CD4-positive, alpha-beta T cell (primary cell): ENCODE results near the gene GOLGA1. TPM values are rescaled to one million over a fixed set of nuclear protein-coding genes. Genes with fewer than 3 reads are reported as not detected.
A peak's percentile ranks its signal among the peaks of the same experiment; 100 is the strongest.

ENCODE experiments used
- ATAC-seq: fragments of 200-7000 bp; cut with Tn5 transposase; one replicate; pipeline ENCODE4 v1.10.0; 2022; ENCODE audit warnings: mild to moderate bottlenecking; ENCODE audit not compliant: poor library complexity
- CTCF ChIA-PET: fragments of 350-600 bp; sonication (Branson Sonifier 250); formaldehyde crosslinking; loops from one replicate; lab custom pipeline; 2021; ENCODE audit warnings: antibody characterized with exemption, inconsistent platforms; lab: Charles Lee
- POLR2A ChIA-PET: fragments of 350-600 bp; sonication (Branson Sonifier 250); formaldehyde crosslinking; loops from one replicate; lab custom pipeline; 2021; ENCODE audit warnings: antibody characterized with exemption, inconsistent platforms; lab: Charles Lee
- DNase-seq, 14 experiments: peaks; one replicate each; pipeline ENCODE4 v3.0.0-alpha.2; 2013 to 2020; ENCODE audit warnings: mixed read lengths in 2 of 14
- H3K27ac ChIP-seq, 2 donors: one replicate each; pipeline versions ENCODE4 v1.5.1 to v1.7.0; 2013; ENCODE audit warnings: low read length in 2 of 2, low read depth in 1 of 2, mild to moderate bottlenecking in 1 of 2
- H3K27me3 ChIP-seq, 2 experiments: 1 replicate in 1 of 2; 2 replicates in 1 of 2; pipeline versions ENCODE4 v1.6.1 to v1.7.0; 2013; ENCODE audit warnings: low read length in 2 of 2, control low read depth in 1 of 2, mild to moderate bottlenecking in 1 of 2, moderate library complexity in 1 of 2; ENCODE audit not compliant: insufficient read depth in 2 of 2, control insufficient read depth in 1 of 2
- H3K36me3 ChIP-seq: one replicate; pipeline ENCODE4 v1.6.1; 2013; ENCODE audit warnings: low read length, control low read depth; ENCODE audit not compliant: insufficient read depth
- H3K4me1 ChIP-seq: one replicate; pipeline ENCODE4 v1.6.1; 2013; ENCODE audit warnings: low read length, control low read depth; ENCODE audit not compliant: insufficient read depth
- H3K4me3 ChIP-seq: one replicate; pipeline ENCODE4 v1.5.1; 2013; ENCODE audit warnings: mild to moderate bottlenecking, low read length, moderate library complexity
- H3K9me3 ChIP-seq, 2 experiments: 1 replicate in 1 of 2; 2 replicates in 1 of 2; pipeline versions ENCODE4 v1.6.1 to v1.7.0; 2013; ENCODE audit warnings: low read length in 2 of 2, mild to moderate bottlenecking in 2 of 2, control low read depth in 1 of 2, moderate library complexity in 1 of 2; ENCODE audit not compliant: control insufficient read depth in 1 of 2, insufficient read depth in 1 of 2
- H3K27ac Mint-ChIP-seq: one replicate; pipeline ENCODE4 v1.8.0; 2020; ENCODE audit warnings: mixed read lengths
- H3K27me3 Mint-ChIP-seq: one replicate; pipeline ENCODE4 v1.8.0; 2021; ENCODE audit warnings: mixed read lengths
- H3K36me3 Mint-ChIP-seq: one replicate; pipeline ENCODE4 v1.8.0; 2021; ENCODE audit warnings: low read depth, mixed read lengths
- H3K4me1 Mint-ChIP-seq: one replicate; pipeline ENCODE4 v1.8.0; 2021; ENCODE audit warnings: low read depth, mixed read lengths
- H3K4me3 Mint-ChIP-seq: one replicate; pipeline ENCODE4 v1.8.0; 2020; ENCODE audit warnings: mild to moderate bottlenecking, mixed read lengths
- H3K9me3 Mint-ChIP-seq: one replicate; pipeline ENCODE4 v1.8.0; 2020; ENCODE audit warnings: mixed read lengths
- CTCF ChIP-seq: fragments of 200-600 bp; IDR thresholded peaks from one replicate; pipeline ENCODE4 v1.8.0; 2022; ENCODE audit warnings: antibody characterized with exemption, mild to moderate bottlenecking
- intact Hi-C, 2 experiments: fragments of 100-400 bp; cut with DNase I in 1 of 2; cut with micrococcal nuclease in 1 of 2; formaldehyde crosslinking; loops; one replicate each; pipeline versions ENCODE4 v1.15.1 to v1.9.0; 2023 to 2025; cut with DNase I, micrococcal nuclease
- total RNA-seq, 174 experiments: library from RNA in 2 of 174; stranded (reverse) in 2 of 174; gene quantifications; one replicate each; pipeline ENCODE4 v1.2.3 and lab custom pipeline; 2021 to 2026

The GOLGA1 gene
- total RNA-seq, 2 experiments from 2014 or later, result 12.9 to 22.2 TPM

GRCh38 chr9:124868511-124869465 is 72.1 kb downstream of the GOLGA1 start:
- intact Hi-C loops, result loop anchor here (2.0 to 10.0 kb wide), 8 partner anchors 72 to 839 kb away; partner anchors contain the start of genes HSPA5 (in 2 of the 2), GOLGA1 (in 1 of the 2), MAPKAP1 (in 1 of the 2) and PSMB7 (in 1 of the 2)
- POLR2A ChIA-PET, result interaction anchor here (0.8 to 1.8 kb wide), 7 partner anchors 8 to 372 kb away, joined by 3 to 8 read pairs (median 3); partner anchors contain the start of genes HSPA5 and NR6A1
- H3K4me3 ChIP-seq, result peak overlapping the region; percentile 84

GRCh38 chr9:124863371-124863871 is 77.5 kb downstream of the GOLGA1 start:
- no peak for TF ChIP-seq CTCF
- Histone ChIP-seq H3K4me3 (no peak overlapping the region), H3K27ac (no peak overlapping the region), H3K9me3 (no peaks in the 10 kb centered on the region), H3K36me3 (peaks cover 29% of the 10 kb centered on the region), H3K27me3 (no peaks in the 10 kb centered on the region), H3K4me1 (peaks cover 55% of the 10 kb centered on the region)
- CTCF ChIA-PET, result no interaction called here
- H3K4me1 Mint-ChIP-seq, result peaks cover 48% of the 10 kb centered on the region
- no peaks in the 10 kb centered on the region for H3K27me3 Mint-ChIP-seq
- peak overlapping the region; percentile 59 for H3K27ac Mint-ChIP-seq
- peaks cover 40% of the 10 kb centered on the region for H3K36me3 Mint-ChIP-seq
- DNase-seq (no peak), ATAC-seq (no peak)
- H3K9me3 Mint-ChIP-seq, result no peaks in the 10 kb centered on the region
- POLR2A ChIA-PET, result interaction anchor here (2.5 kb wide), 1 partner anchor 11 kb away, joined by 20 read pairs; the partner anchor contains the start of gene WDR38
- intact Hi-C loops, result loop anchor here (5.0 to 10.0 kb wide), 4 partner anchors 79 to 381 kb away; partner anchors contain the start of genes GOLGA1 (in 1 of the 2), HSPA5 (in 1 of the 2) and SCAI (in 1 of the 2)
- H3K4me3 Mint-ChIP-seq, result peak overlapping the region; percentile 70

More at GRCh38 chr9:124868511-124869465, 72.1 kb downstream of the GOLGA1 start:
- no peak for TF ChIP-seq CTCF
- no peaks in the 10 kb centered on the region for H3K27me3 Mint-ChIP-seq
- H3K4me1 Mint-ChIP-seq, result peaks cover 56% of the 10 kb centered on the region
- CTCF ChIA-PET, result interaction anchor here (2.0 to 3.6 kb wide), 2 partner anchors 16 to 25 kb away, joined by 6 to 21 read pairs; partner anchors contain the start of gene WDR38
- ATAC-seq, result peak; percentile 75
- peaks cover 40% of the 10 kb centered on the region for H3K36me3 Mint-ChIP-seq
- H3K4me1 ChIP-seq, result peaks cover 58% of the 10 kb centered on the region
- H3K9me3 Mint-ChIP-seq, result no peaks in the 10 kb centered on the region
- no peaks in the 10 kb centered on the region for H3K27me3 ChIP-seq
- H3K4me3 Mint-ChIP-seq, result peak overlapping the region; percentile 92
- peak overlapping the region; percentile 92 for H3K27ac Mint-ChIP-seq
- H3K9me3 ChIP-seq, result no peaks in the 10 kb centered on the region
- DNase-seq, result peak; percentile 76 to 95 (median 87)
- peaks cover 21% of the 10 kb centered on the region for H3K36me3 ChIP-seq
- H3K27ac ChIP-seq, result peak overlapping the region; percentile 93 to 96
